Hindlimb muscle (tissue), 1 donor: ENCODE results near the gene UNKL. TPM values are rescaled to one million over a fixed set of nuclear protein-coding genes. Genes with fewer than 3 reads are reported as not detected.

Experiments
- DNase-seq: peaks from one replicate; pipeline ENCODE4 v3.0.0-alpha.2; 2013
- polyA plus RNA-seq: library from polyadenylated mRNA; unstranded; fragments of 120-200 nt; gene quantifications from one replicate; pipeline ENCODE4 v1.2.1, GENCODE V29; 2013; ENCODE audit not compliant: insufficient read length

The UNKL gene
- polyA plus RNA-seq, 1 donor = 9.8 TPM

DNA sequence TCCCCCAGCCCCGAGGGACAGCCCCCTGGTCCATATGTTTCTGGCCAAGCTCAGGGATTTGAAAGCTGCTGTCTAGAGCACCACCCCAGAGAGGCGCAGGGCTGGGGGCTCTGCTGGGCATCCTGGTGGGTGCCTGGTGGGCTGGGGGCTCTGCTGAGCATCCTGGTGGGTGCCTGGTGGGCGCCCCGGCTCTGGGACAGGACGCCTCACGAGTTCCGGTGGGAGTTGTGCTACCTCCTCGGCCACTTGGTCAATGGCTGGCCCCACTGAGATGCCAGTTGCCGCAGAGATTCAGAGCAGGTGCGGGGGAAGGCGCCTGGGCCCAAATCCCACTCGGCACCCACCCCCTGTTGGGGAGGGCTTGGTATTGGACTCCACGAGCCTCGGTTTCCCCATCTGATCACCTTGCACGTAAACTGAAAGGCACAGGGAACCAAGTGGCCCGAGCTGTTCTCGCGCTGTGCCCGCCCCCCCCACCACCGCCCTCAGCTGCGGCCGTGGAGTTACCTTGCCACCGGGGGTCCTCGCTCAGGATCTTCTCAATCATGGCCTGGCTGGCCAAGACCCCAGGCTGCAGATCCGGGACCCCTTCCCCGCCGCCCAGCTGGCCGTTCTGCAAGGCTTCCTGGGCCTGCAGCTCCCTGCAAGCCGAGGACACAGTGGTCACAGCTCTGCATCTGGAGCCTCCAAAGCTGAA lies 13.3 kb downstream of the UNKL start:
- DNase-seq = no peak

- no peak for DNase-seq
Measured at GRCh38 chr16:1398826-1399581, 15.5 kb downstream of the UNKL start.

DNA sequence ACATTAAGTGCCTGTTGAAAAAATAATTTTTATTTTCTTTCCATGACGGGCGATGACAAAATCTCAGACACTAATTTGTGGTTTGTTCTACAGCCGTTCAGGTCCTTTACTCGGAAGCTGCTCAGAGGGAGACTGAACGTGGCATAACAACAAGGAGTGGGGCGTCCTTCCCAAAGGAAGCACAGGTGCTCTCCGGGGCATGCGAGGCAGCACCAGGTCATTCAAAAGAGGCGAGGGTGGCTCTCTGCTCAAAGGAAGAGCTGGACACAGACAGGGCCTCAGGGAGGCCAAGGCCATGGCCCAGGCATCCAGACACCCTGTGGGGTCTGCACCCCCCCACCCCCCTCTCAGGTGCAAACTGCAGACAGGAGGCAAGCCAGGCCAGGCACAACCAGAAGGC lies 16.2 kb downstream of the UNKL start:
- DNase-seq = no peak

- no peak for DNase-seq
Measured at GRCh38 chr16:1397779-1398178, 16.7 kb downstream of the UNKL start.

- no peak for DNase-seq
Measured at GRCh38 chr16:1395444-1396031, 19.0 kb downstream of the UNKL start.

GRCh38 chr16:1394367-1394951 lies 20.0 kb downstream of the UNKL start:
- DNase-seq = no peak

DNA sequence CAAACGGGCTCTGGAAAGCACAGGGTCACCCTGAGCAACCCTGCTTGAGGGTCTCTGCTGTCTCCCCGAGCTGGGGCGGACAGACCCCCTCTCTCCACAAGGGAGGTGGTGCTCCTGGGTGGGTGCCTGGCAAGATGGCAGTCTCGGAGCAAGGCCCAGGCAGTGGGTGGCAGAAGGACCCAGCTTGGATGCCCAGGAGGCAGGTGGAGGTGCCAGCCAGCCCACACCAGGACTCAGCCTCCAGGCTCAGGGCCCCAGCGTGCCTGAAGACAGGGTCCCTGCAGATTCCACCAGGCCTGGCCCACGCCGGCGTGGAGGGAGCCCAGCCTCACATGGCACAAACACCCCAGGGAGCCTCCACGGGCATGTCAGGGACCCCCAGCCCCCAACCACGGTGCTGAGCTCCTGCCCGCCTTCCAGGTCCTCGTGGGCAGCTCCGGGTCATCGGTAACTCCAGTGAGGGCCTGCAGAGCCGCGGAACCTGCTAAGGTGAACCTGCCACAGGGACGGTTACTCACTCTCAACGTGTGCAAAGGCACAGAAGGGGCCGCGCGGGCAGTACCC lies 20.8 kb downstream of the UNKL start:
- DNase-seq = no peak

GRCh38 chr16:1392826-1393225 lies 21.7 kb downstream of the UNKL start:
- no peak for DNase-seq

- no peak for DNase-seq
Measured at GRCh38 chr16:1390239-1390779, 24.2 kb downstream of the UNKL start.

DNA sequence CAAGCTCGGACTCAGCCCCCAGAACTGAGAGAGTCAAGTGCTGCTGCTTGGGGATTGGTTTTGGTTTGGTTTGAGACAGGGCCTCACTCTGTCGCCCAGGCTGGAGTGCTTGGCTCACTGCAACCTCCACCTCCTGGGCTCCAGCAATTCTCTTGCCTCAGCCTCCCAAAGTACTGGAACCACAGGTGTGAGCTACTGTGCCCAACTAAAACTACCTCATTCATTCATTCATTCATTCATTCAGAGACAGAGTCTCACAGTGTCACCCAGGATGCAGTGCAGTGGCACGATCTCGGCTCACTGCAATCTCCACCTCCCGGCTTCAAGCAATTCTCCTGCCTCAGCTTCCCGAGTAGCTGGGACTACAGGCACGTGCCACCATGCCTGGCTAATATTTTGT lies 24.7 kb downstream of the UNKL start:
- DNase-seq = no peak

DNA sequence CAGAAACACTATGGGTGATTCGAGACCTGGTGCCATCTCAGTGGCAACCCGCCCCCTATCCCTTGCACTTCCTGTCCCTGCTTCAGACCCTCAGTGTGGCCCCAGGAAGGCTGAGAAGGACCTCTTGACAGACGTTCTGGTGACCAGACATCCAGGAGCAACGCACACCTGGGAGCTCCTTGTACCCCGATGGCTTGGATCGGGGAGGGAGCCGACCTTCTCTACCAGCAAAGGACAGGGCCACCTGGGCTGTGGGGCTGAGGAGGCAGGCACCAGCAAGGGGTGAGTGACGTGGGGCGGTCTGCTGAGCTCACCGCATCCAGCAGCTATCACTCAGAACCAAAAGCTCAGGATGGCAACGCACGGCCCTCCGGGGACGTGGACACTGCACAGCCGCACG lies 27.2 kb downstream of the UNKL start:
- no peak for DNase-seq

DNA sequence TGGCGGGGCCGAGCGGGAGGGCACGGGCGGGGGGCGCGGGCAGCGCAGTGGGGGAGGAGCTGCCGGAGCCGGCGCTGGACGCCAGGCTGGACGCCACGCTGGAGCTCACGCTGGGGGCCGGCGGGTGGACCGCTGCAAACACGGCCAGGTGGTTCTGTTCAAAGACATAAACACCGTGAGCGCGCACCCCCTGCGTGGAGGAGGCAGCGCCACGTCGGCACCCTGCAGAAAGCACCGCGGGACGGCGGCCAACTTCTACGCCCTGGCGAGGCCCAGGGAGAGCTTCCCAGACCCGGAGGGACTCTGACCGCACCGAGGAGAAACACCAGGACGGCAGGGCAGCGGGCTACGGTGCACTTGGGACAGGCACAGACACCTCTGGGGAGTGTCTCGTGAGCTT lies 29.3 kb downstream of the UNKL start:
- DNase-seq = no peak

DNA sequence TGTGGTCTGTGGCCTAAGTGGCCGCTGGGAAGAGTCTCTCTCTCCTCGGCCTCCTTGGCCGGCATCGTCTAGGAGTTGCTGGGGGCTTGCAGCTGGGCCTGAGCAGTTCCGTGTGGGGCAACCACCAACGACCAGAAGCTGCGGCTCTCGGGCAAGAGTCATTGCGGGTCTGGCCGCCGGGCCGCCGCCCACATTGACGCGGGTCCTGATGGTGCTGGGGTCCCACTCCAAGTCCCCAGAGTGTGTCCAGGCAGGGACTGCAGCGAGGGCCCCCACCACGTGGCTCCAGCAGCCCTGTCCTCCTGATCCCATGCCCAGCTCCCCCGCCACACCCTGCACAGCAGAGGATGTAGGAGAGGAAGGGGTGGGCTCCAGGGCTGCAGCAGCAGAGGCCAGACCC lies 30.9 kb downstream of the UNKL start:
- DNase-seq = no peak

DNA sequence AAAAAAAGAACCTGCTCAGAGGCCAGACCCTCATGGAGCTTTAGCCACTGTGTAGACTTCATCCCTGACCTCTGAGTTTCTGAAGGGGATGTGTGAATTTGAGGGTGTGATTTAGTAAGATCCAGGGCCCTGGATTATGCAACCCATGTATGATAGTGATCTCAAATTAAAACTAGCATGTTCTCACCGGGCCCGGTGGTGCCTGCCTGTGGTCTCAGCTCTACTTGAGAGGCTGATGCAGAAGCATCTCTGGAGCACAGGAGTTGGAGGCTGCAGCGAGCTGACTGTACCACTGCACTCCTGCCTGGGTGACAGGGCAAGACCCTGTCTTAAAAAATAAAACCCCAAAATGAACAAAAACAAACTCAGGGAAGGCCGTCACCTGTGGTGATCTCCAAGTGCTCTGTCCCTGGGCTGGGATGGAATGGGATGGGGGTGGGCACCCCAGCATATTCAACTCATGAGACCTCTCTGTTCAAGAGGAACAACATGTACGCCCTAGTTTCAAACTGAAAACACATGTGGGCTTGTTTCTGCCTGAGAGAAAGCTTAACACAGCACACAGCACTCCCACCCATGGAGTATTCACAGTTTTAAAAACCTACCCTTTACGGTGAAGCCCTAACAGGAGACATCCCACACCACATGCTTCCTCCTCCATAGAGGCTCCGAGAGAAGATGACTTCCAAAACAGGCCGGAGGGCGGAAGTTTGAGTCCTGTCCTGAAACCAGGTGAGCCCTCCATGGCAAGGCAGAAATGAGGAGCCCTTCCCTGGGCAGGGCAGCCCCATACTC lies 32.7 kb downstream of the UNKL start:
- no peak for DNase-seq

GRCh38 chr16:1380195-1380594 lies 34.3 kb downstream of the UNKL start:
- no peak for DNase-seq

- peak; percentile 31 for DNase-seq
Measured at GRCh38 chr16:1379304-1380076, 35.0 kb downstream of the UNKL start.

DNA sequence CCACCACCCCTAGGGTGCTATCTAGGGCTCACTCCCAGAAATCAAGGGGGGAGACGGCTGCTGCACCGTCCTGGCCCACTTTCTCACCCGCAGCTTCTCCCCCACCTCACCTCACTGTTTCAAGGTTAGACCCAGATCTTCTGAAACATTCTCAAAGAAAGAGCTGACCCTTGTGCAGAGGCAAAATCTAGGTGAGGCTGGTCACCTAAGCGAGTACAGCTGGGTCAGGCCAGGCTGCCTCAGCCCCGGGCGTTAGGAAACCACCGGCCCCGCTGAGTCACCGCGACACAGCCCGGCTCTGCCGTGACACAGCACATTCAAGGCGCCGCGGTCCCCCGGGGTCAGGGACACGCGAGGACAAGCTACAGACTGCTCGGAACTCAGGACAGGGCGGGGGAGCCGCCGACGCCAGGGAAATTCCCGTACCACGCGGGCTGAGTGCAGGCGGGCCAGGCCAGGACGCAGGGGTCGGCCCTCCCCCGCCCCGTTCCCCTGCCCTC lies 35.6 kb downstream of the UNKL start:
- DNase-seq = peak; percentile 56

- no peak for DNase-seq
Measured at GRCh38 chr16:1378087-1378803, 36.3 kb downstream of the UNKL start.

- no peak for DNase-seq
Measured at GRCh38 chr16:1377406-1378010, 37.0 kb downstream of the UNKL start.
